Renal cortex interstitium (tissue), 11 donors: ENCODE data around the gene PDZD2. TPM values are rescaled to one million over a fixed set of nuclear protein-coding genes. Genes with fewer than 3 reads are reported as not detected.

ENCODE experiments used
- DNase-seq, 11 donors: peaks; one replicate each; pipeline ENCODE4 v3.0.0-alpha.2; 2013; ENCODE audit warnings: low read depth in 9 of 11, low spot score in 4 of 11; ENCODE audit errors: extremely low read depth in 1 of 11
- polyA plus RNA-seq, 3 donors: library from polyadenylated mRNA; unstranded; fragments of 120-200 nt; gene quantifications; one replicate each; pipeline ENCODE4 v1.2.1, GENCODE V29; 2013; ENCODE audit not compliant: insufficient read length in 3 of 3

PDZD2 gene
- polyA plus RNA-seq, 3 donors, result 17.3 to 21.6 (median 21.2) TPM

- no peak for DNase-seq
These were observed 484.3 kb downstream of the PDZD2 start for GRCh38 chr5:32123058-32123805.

- no peak for DNase-seq
These were observed 485.2 kb downstream of the PDZD2 start for GRCh38 chr5:32123889-32124676.

- DNase-seq, result no peak
These were observed 487.8 kb downstream of the PDZD2 start for GRCh38 chr5:32126691-32127090.

- DNase-seq, result no peak
These were observed 488.8 kb downstream of the PDZD2 start for GRCh38 chr5:32127711-32128110.

- no peak for DNase-seq
These were observed 490.2 kb downstream of the PDZD2 start for GRCh38 chr5:32129074-32129598.

GRCh38 chr5:32130865-32131264 lies 491.9 kb downstream of the PDZD2 start:
- no peak for DNase-seq

- DNase-seq, result no peak
These were observed 492.7 kb downstream of the PDZD2 start for GRCh38 chr5:32131604-32132003.

GRCh38 chr5:32132757-32133156 lies 493.8 kb downstream of the PDZD2 start:
- DNase-seq, result no peak

- DNase-seq, result no peak
These were observed 496.2 kb downstream of the PDZD2 start for GRCh38 chr5:32135086-32135485.

- no peak for DNase-seq
These were observed 497.4 kb downstream of the PDZD2 start for GRCh38 chr5:32136342-32136741.

GRCh38 chr5:32138839-32139493 lies 500.0 kb downstream of the PDZD2 start:
- DNase-seq, result no peak

GRCh38 chr5:32143617-32144377 lies 504.9 kb downstream of the PDZD2 start:
- no peak for DNase-seq

GRCh38 chr5:32144378-32145207 lies 505.7 kb downstream of the PDZD2 start:
- no peak for DNase-seq

GRCh38 chr5:32145378-32145777 lies 506.4 kb downstream of the PDZD2 start:
- DNase-seq, result no peak

- no peak for DNase-seq
These were observed 508.3 kb downstream of the PDZD2 start for GRCh38 chr5:32147236-32147635.

- DNase-seq, result no peak
These were observed 509.0 kb downstream of the PDZD2 start for GRCh38 chr5:32147959-32148358.

- DNase-seq, result no peak
These were observed 511.4 kb downstream of the PDZD2 start for GRCh38 chr5:32150366-32150765.

GRCh38 chr5:32151198-32151597 lies 512.3 kb downstream of the PDZD2 start:
- DNase-seq, result no peak
